ENCODE data around the gene TRIM44.

The TRIM44 gene

DNA sequence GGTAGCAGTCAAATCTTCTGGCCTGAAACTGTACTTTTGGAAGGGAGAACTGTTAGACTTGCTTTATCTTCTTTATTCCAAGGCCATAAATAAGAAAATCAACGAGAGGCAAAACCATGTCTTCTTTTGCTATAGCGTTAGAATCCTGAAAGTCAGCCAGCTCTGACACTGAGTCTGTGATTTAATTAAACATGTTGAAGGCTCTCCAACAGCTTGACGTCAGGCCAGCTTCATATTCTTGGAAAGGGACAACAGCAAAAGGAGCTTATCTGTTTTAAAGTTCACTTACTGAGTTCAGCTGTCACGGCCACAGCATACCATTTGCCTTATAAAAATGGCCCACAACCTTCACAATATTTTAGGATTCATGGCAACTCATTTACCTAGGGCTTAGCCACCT, 150.3 kb downstream of the TRIM44 start:
- Histone ChIP-seq H4K20me1 (no peaks in the 10 kb centered on the region; a peak in 1 of 22 replicates), H3K27me3 (no peaks in the 10 kb centered on the region), H3K4me1 (peaks cover 0 to 22% (median 8%) of the 10 kb centered on the region in 10 experiments; a peak in 11 of 20 replicates), H3K27ac (no peak overlapping the region), H3K9me3 (replicated peaks in 1 of 11) (no peaks in the 10 kb centered on the region), H3K36me3 (peaks cover 18 to 87% (median 49%) of the 10 kb centered on the region in 11 experiments; a peak in 21 of 22 replicates), H3K4me3 (no peak overlapping the region), H3K4me2 (no peak overlapping the region), H3K9ac (no peak overlapping the region)
- TF ChIP-seq Cebpa-rat (IDR thresholded peaks at IDR 0.05), result no peak

GRCh38 chr11:35814081-35814695, 151.6 kb downstream of the TRIM44 start:
- Histone ChIP-seq H3K27me3 (no peaks in the 10 kb centered on the region), H4K20me1 (no peaks in the 10 kb centered on the region; a peak in 1 of 22 replicates), H3K4me3 (no peak overlapping the region), H3K4me1 (peaks cover 0 to 22% (median 8%) of the 10 kb centered on the region in 10 experiments; a peak in 11 of 20 replicates), H3K36me3 (peaks cover 14 to 74% (median 36%) of the 10 kb centered on the region in 11 experiments; a peak in 21 of 22 replicates), H3K27ac (no peak overlapping the region), H3K4me2 (no peak overlapping the region), H3K9me3 (replicated peaks in 1 of 11) (no peaks in the 10 kb centered on the region), H3K9ac (no peak overlapping the region)
- no peak for TF ChIP-seq Cebpa-rat (IDR thresholded peaks at IDR 0.05)

DNA sequence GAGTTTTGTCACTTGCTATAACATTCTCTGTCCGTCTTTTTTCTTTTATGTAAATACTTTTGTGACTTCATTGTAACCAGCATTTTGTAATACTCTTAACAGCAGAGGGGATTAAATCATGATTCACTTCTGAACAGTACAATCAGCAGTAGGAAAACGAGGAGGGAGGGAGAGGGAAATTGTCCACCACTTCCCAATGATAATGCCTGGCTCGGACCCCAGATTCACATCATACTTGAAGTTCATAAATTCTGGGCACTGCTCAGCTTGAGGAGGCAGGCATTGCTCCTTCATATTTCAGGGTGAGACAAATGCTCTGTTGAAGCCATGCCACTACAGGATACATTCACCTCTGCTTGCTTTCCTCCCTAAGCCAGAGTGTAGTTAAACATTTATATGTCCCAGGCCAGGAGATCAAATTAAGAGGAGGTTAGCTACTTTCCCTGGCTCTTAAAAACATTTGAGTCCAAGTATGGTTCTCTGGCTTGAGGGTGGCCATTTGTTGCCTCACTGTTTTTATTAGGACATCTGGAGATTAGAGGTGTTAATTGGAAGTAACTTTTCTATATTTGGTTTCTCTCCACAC, 152.2 kb downstream of the TRIM44 start:
- Histone ChIP-seq H4K20me1 (no peaks in the 10 kb centered on the region; a peak in 1 of 22 replicates), H3K9ac (no peak overlapping the region), H3K4me1 (peaks cover 0 to 22% (median 8%) of the 10 kb centered on the region in 10 experiments; a peak in 11 of 20 replicates), H3K9me3 (replicated peaks in 1 of 11) (no peaks in the 10 kb centered on the region), H3K4me2 (no peak overlapping the region), H3K27ac (no peak overlapping the region), H3K36me3 (peaks cover 13 to 67% (median 30%) of the 10 kb centered on the region in 11 experiments; a peak in 19 of 22 replicates), H3K4me3 (no peak overlapping the region), H3K27me3 (no peaks in the 10 kb centered on the region)
- no peak for TF ChIP-seq Cebpa-rat (IDR thresholded peaks at IDR 0.05)

GRCh38 chr11:35815556-35816315, 153.2 kb downstream of the TRIM44 start:
- Histone ChIP-seq H3K27ac (no peak overlapping the region), H3K4me2 (no peak overlapping the region), H3K9ac (no peak overlapping the region), H3K36me3 (peaks cover 5 to 58% (median 28%) of the 10 kb centered on the region in 11 experiments; a peak in 15 of 22 replicates), H3K4me3 (no peak overlapping the region), H3K27me3 (no peaks in the 10 kb centered on the region), H3K4me1 (peaks cover 0 to 18% (median 8%) of the 10 kb centered on the region in 10 experiments; a peak in 11 of 20 replicates), H3K9me3 (replicated peaks in 1 of 11) (no peaks in the 10 kb centered on the region), H4K20me1 (no peaks in the 10 kb centered on the region; a peak in 1 of 22 replicates)
- no peak for TF ChIP-seq Cebpa-rat (IDR thresholded peaks at IDR 0.05)

DNA sequence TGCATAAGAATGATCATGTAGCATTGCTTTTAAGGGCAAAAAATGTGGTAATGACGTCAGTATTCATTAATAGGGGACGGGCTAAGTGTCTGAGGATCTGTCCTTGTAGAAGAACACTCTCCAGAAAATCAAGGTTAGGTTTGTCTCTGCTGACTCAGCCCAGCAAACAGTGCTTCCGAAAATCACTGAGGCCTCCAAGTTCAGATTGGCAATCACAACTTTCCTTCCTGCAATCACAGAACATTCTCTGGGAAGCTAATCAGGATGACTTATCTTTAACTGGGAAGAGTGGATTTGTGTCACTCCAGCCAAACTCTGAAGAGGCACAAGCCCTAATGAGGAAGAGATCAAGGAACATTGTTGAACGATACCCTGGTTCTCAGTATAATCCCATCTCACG, 158.0 kb downstream of the TRIM44 start:
- TF ChIP-seq Cebpa-rat (IDR thresholded peaks at IDR 0.05), result no peak

DNA sequence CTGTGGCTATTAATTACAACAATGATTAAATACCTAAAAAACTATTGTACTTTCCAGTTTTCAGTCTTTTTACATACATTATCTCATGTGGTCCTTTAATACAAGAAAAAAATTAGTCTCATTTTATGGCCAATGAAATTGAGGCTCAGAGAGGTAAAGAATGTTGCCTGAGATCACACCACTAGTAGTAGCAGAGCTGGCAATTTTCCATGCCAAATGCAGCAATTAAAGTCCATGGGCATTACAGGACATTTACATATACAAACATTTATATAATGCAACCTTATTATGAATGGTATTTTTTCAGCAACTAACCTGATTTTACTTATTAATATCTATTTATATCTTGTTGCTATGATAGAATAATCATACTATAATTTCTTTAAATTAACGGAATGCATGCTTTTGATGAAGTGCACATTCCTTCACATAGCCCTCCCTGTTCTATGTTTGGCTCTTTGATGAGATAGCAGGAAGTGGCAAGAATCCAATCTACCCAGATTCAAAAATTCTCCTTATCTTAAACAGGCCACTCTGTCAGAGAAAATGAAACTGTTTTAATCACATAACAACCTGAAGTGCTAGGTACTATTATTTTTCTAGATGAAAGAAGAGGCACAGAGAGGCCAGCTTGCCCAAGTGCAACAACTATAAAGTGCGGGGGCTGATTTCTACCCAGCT, 160.4 kb downstream of the TRIM44 start:
- TF ChIP-seq Cebpa-rat (IDR thresholded peaks at IDR 0.05), result no peak
- Histone ChIP-seq H3K36me3 (peaks cover 0 to 8% (median 0%) of the 10 kb centered on the region in 11 experiments; a peak in 4 of 22 replicates), H3K27me3 (no peaks in the 10 kb centered on the region), H3K9me3 (replicated peaks in 1 of 11) (no peaks in the 10 kb centered on the region), H3K9ac (no peak overlapping the region), H3K4me2 (peak overlapping the region; percentile 21 to 72 (median 29); a peak in 15 of 22 replicates), H3K4me3 (no peak overlapping the region), H3K27ac (no peak overlapping the region), H3K4me1 (peaks cover 12 to 27% (median 19%) of the 10 kb centered on the region in 10 experiments), H4K20me1 (no peaks in the 10 kb centered on the region)

More for the DNA sequence above, 158.0 kb downstream of the TRIM44 start:
- peaks cover 3 to 24% (median 15%) of the 10 kb centered on the region in 11 experiments; a peak in 11 of 22 replicates for H3K36me3 ChIP-seq
- no peak overlapping the region for H3K4me2 ChIP-seq
- no peak overlapping the region for H3K27ac ChIP-seq
- H3K4me3 ChIP-seq, result no peak overlapping the region
- peaks cover 12 to 27% (median 19%) of the 10 kb centered on the region in 10 experiments for H3K4me1 ChIP-seq
- no peak overlapping the region for H3K9ac ChIP-seq
- H3K27me3 ChIP-seq, result no peaks in the 10 kb centered on the region
- no peaks in the 10 kb centered on the region for H4K20me1 ChIP-seq
- no peaks in the 10 kb centered on the region for H3K9me3 ChIP-seq (replicated peaks in 1 of 11)

DNA sequence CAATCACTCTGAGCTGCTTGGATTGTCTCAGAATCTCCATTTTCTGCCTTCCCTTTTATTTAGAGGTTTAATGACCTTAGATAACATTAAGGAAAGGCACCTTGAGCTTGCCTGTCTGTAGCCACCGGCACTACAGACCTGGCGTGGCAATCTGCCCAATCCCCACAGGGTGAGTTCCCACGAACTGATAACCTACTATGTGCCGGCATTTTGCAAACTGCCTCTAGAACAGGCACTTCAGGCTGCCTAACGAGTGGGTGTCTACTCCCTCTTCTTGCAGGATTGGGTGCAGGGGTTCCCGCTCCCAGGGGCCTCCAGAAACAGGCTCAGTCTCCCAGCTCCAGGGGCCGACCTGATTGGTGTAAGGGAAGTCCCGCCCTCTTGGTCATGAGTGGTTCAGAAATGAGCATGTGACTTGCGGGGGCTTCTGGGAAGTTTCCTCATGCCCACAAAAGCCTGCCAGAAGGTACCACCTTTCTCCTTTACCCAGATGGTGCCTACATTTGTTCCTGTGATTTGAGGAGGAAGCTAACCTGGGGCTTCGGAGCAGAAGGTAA, 161.2 kb downstream of the TRIM44 start:
- Histone ChIP-seq H4K20me1 (no peaks in the 10 kb centered on the region), H3K4me1 (peaks cover 12 to 27% (median 19%) of the 10 kb centered on the region in 10 experiments), H3K27ac (no peak overlapping the region), H3K27me3 (no peaks in the 10 kb centered on the region), H3K4me3 (no peak overlapping the region), H3K9me3 (replicated peaks in 1 of 11) (no peaks in the 10 kb centered on the region), H3K9ac (peak overlapping the region in 1 of 11 experiments; percentile 35; a peak in 1 of 22 replicates), H3K4me2 (peak overlapping the region in 3 of 11 experiments; percentile 52 to 72 (median 66); a peak in 5 of 22 replicates), H3K36me3 (peaks cover 0 to 8% (median 0%) of the 10 kb centered on the region in 11 experiments; a peak in 3 of 22 replicates)
- TF ChIP-seq Cebpa-rat (IDR thresholded peaks at IDR 0.05), result no peak

DNA sequence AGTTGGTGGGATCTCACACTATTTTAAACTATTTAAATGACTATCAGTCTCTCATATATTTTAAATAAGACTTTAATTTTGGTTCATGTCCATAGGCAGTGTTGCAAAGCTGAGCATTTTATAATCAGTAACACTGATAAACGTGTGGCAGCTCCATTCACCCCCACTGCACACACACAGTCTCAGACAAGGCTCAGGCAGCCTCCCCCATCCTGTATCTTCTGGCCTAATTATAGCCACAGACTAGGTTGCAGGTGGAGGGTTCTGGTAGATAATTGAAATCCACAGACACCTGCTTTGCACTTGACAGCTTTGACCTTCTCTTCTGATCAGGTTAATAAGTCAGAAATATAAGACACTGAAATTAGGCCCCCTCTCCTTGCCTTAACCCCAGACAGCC, 162.8 kb downstream of the TRIM44 start:
- Histone ChIP-seq H3K27ac (no peak overlapping the region), H3K9me3 (replicated peaks in 1 of 11) (no peaks in the 10 kb centered on the region), H3K4me1 (peaks cover 12 to 27% (median 19%) of the 10 kb centered on the region in 10 experiments), H3K9ac (no peak overlapping the region), H3K27me3 (no peaks in the 10 kb centered on the region), H4K20me1 (no peaks in the 10 kb centered on the region), H3K36me3 (no peaks in the 10 kb centered on the region), H3K4me2 (no peak overlapping the region), H3K4me3 (no peak overlapping the region)
- no peak for TF ChIP-seq Cebpa-rat (IDR thresholded peaks at IDR 0.05)
